Midbrain (tissue), 1 donor: ENCODE results near the gene CLDN3.
"Not testable (repeated sequence)": the region's sequence is repeated elsewhere in the genome, so short reads cannot be mapped to it uniquely, and the experiment has no call there.

Source experiments
- DNase-seq: peaks from one replicate; lab custom pipeline; 2025; lab: John Stamatoyannopoulos, UW

The CLDN3 gene

GRCh38 chr7:73770002-73770859 is at the start of gene CLDN3:
CLDN3 (minus strand) TSS chr7:73770270; CDS start chr7:73770049, 221 bp downstream.
- no peak for DNase-seq

GRCh38 chr7:73817121-73817520 is 47.1 kb upstream of the CLDN3 start:
- DNase-seq, result no peak

- DNase-seq, result no peak
Measured at GRCh38 chr7:73815436-73815835, 45.4 kb upstream of the CLDN3 start.

- no peak for DNase-seq
Measured at GRCh38 chr7:73812996-73813395, 42.9 kb upstream of the CLDN3 start.

- no peak for DNase-seq
Measured at GRCh38 chr7:73811760-73812168, 41.7 kb upstream of the CLDN3 start.

GRCh38 chr7:73810998-73811360 is 40.9 kb upstream of the CLDN3 start:
- no peak for DNase-seq

- no peak for DNase-seq
Measured at GRCh38 chr7:73809467-73809951, 39.4 kb upstream of the CLDN3 start.

- DNase-seq, result no peak
Measured at GRCh38 chr7:73802459-73802858, 32.4 kb upstream of the CLDN3 start.

- DNase-seq, result no peak
Measured at GRCh38 chr7:73801577-73801976, 31.5 kb upstream of the CLDN3 start.

- DNase-seq, result no peak
Measured at GRCh38 chr7:73799282-73800141, 29.4 kb upstream of the CLDN3 start.

GRCh38 chr7:73797176-73797575 is 27.1 kb upstream of the CLDN3 start:
- DNase-seq, result not testable (repeated sequence)

- not testable (repeated sequence) for DNase-seq
Measured at GRCh38 chr7:73796656-73797055, 26.6 kb upstream of the CLDN3 start.

GRCh38 chr7:73795188-73795587 is 25.1 kb upstream of the CLDN3 start:
- not testable (repeated sequence) for DNase-seq

GRCh38 chr7:73791170-73791690 is 21.2 kb upstream of the CLDN3 start:
- not testable (repeated sequence) for DNase-seq

GRCh38 chr7:73789051-73789450 is 19.0 kb upstream of the CLDN3 start:
- no peak for DNase-seq

- DNase-seq, result not testable (repeated sequence)
Measured at GRCh38 chr7:73787786-73788048, 17.6 kb upstream of the CLDN3 start.

GRCh38 chr7:73786588-73786987 is 16.5 kb upstream of the CLDN3 start:
- no peak for DNase-seq

- DNase-seq, result no peak
Measured at GRCh38 chr7:73779517-73779916, 9.4 kb upstream of the CLDN3 start.

- DNase-seq, result no peak
Measured at GRCh38 chr7:73778801-73779389, 8.8 kb upstream of the CLDN3 start.

- no peak for DNase-seq
Measured at GRCh38 chr7:73774923-73775322, 4.9 kb upstream of the CLDN3 start.

GRCh38 chr7:73773700-73774517 is 3.8 kb upstream of the CLDN3 start:
- no peak for DNase-seq
